Tibial artery (tissue), 4 donors: Measurements from ENCODE around the gene SLC25A39.
A peak's percentile ranks its signal among the peaks of the same experiment; 100 is the strongest.
"Not testable (repeated sequence)": the region's sequence is repeated elsewhere in the genome, so short reads cannot be mapped to it uniquely, and the experiment has no call there.

Experiments used
- DNase-seq, 2 donors: peaks; one replicate each; pipeline ENCODE4 v3.0.0-alpha.2; 2019
- H3K27ac ChIP-seq, 2 donors: fragments of 200-600 bp; sonication (generic) in 1 of 2; 1 replicate in 1 of 2; 2 replicates in 1 of 2; pipeline ENCODE4 v1.5.1; 2018 to 2019; ENCODE audit warnings: mild to moderate bottlenecking in 1 of 2
- H3K27me3 ChIP-seq, 2 donors: fragments of 200-600 bp; sonication (generic) in 1 of 2; one replicate each; pipeline versions ENCODE4 v1.5.1 to v1.6.0; 2016 to 2019
- H3K36me3 ChIP-seq, 3 donors: fragments of 200-600 bp; sonication (generic) in 2 of 3; one replicate each; pipeline ENCODE4 v1.5.1; 2016 to 2019; ENCODE audit warnings: mild to moderate bottlenecking in 2 of 3
- H3K4me1 ChIP-seq, 4 donors: fragments of 200-600 bp; sonication (generic) in 2 of 4; 1 replicate in 3 of 4; 2 replicates in 1 of 4; pipeline ENCODE4 v1.5.1; 2016 to 2019
- H3K4me3 ChIP-seq, 2 donors: fragments of 200-600 bp; sonication (generic) in 1 of 2; 1 replicate in 1 of 2; 2 replicates in 1 of 2; pipeline ENCODE4 v1.5.1; 2018 to 2019; ENCODE audit warnings: mild to moderate bottlenecking in 2 of 2
- H3K9me3 ChIP-seq, 3 donors: fragments of 200-600 bp; sonication (generic) in 1 of 3; one replicate each; pipeline ENCODE4 v1.5.1; 2016 to 2019
- intact Hi-C: fragments of 100-400 bp; cut with DNase I; formaldehyde crosslinking; loops from one replicate; pipeline ENCODE4 v1.15.0; 2023; ENCODE audit warnings: low total_unique reads
- TF ChIP-seq, protein P1 (sequence below), 2 experiments: fragments of 200-600 bp in 1 of 2; fragments of 450-650 bp in 1 of 2; IDR thresholded peaks; one replicate each; pipeline ENCODE4 v1.5.1; 2017 to 2019; ENCODE audit warnings: antibody characterized with exemption in 2 of 2, mild to moderate bottlenecking in 1 of 2, moderate library complexity in 1 of 2

Gene SLC25A39, protein sequence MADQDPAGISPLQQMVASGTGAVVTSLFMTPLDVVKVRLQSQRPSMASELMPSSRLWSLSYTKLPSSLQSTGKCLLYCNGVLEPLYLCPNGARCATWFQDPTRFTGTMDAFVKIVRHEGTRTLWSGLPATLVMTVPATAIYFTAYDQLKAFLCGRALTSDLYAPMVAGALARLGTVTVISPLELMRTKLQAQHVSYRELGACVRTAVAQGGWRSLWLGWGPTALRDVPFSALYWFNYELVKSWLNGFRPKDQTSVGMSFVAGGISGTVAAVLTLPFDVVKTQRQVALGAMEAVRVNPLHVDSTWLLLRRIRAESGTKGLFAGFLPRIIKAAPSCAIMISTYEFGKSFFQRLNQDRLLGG

DNA sequence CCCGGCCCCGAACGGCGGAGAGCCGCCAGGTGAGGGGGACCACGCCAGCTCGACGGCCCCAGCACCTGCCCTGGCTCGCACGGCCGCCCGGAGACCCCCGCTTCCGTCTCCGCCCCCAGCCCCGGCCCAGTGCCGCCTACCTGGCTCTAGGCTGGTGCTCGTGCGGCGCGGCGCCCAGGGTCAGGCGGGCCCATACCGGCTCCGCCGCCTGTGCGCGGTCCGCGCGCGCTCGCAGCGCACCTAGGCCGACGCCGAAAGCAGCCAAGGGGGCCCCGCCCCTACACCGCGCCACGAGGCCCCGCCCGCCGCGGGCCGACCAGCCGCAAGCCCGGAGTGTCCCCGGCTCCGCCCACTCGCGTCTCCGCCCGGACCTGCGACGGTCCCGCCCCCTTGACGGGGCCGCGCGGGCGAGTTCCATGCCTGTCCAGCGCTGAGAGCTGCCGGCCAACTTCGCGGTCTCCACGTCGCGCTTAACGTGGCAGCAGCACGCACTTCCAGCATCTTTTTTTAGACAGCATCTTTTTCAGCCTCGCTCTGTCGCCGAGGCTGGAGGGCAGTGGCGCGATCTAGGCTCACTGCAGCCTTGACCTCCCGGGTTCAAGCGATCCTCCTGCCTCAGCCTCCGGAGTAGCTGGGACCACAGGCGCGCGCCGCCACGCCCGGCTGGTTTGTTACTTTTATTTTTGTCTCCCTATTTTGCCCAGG lies at the start of gene SLC25A39:
Gene SLC25A39, minus strand, starts transcription at position 253 of the 705 bp plus-strand sequence. CDS start 1,261 bp downstream, outside the sequence.
- Histone ChIP-seq H3K9me3 (no peaks in the 10 kb centered on the region), H3K4me3 (peak within 1 kb of the TSS; percentile 78 to 98), H3K4me1 (peaks cover 0 to 31% (median 24%) of the 10 kb centered on the region in 4 donors), H3K27me3 (no peaks in the 10 kb centered on the region), H3K27ac (peak within 1 kb of the TSS; percentile 89 to 90), H3K36me3 (peaks cover 25 to 31% (median 29%) of the 10 kb centered on the region in 3 donors)
- peak; percentile 92 to 97 for DNase-seq
- TF ChIP-seq, protein P1, sequence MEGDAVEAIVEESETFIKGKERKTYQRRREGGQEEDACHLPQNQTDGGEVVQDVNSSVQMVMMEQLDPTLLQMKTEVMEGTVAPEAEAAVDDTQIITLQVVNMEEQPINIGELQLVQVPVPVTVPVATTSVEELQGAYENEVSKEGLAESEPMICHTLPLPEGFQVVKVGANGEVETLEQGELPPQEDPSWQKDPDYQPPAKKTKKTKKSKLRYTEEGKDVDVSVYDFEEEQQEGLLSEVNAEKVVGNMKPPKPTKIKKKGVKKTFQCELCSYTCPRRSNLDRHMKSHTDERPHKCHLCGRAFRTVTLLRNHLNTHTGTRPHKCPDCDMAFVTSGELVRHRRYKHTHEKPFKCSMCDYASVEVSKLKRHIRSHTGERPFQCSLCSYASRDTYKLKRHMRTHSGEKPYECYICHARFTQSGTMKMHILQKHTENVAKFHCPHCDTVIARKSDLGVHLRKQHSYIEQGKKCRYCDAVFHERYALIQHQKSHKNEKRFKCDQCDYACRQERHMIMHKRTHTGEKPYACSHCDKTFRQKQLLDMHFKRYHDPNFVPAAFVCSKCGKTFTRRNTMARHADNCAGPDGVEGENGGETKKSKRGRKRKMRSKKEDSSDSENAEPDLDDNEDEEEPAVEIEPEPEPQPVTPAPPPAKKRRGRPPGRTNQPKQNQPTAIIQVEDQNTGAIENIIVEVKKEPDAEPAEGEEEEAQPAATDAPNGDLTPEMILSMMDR (IDR thresholded peaks at IDR 0.05) = no peak
- intact Hi-C loops = loop anchor here (2.0 kb wide), 1 partner anchor 106 kb away; the partner anchor contains the start of gene UBTF

DNA sequence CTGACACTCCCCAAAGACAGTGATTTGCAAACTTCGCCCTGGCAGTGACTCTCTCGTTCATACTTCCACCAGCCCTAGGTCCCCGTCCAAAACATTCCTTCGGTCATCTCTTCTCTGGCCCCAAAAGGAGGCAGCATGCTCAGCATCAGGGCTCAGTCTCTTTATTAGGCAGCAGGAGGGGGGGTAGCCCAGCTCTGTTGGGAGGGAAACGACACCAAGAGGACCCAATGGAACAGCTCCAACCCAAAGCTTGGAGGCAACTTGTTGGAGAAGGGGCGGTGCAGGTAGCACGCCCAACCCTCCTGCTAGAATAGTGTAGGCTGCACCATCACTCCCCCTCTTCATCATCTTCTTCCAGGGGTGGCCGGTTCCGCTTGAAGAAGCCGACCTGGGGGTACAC lies 47.4 kb upstream of the SLC25A39 start:
- no peaks in the 10 kb centered on the region for H3K9me3 ChIP-seq
- no peaks in the 10 kb centered on the region for H3K4me1 ChIP-seq
- peaks cover 0 to 87% of the 10 kb centered on the region in 2 donors for H3K27me3 ChIP-seq
- no peaks in the 10 kb centered on the region for H3K36me3 ChIP-seq
- no peak for DNase-seq
- H3K4me3 ChIP-seq = no peak overlapping the region
- H3K27ac ChIP-seq = no peak overlapping the region
- TF ChIP-seq, protein P1 (IDR thresholded peaks at IDR 0.05) = no peak
- intact Hi-C loops = no loop called here

DNA sequence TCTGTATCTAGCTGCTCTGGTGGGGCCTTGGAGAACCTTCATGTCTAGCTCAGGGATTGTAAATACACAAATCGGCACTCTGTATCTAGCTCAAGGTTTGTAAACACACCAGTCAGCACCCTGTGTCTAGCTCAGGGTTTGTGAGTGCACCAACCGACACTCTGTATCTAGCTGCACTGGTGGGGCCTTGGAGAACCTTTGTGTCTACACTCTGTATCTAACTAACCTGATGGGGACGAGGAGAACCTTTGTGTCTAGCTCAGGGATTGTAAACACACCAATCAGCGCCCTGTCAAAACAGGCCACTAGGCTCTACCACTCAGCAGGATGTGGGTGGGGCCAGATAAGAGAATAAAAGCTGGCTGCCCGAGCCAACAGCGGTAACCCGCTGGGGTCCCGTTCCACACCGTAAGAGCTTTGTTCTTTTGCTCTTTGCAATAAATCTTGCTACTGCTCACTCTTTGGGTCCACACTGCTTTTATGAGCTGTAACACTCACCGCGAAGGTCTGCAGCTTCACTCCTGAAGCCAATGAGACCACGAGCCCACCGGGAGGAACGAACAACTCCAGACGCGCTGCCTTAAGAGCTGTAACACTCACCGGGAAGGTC lies 44.9 kb upstream of the SLC25A39 start:
- H3K4me1 ChIP-seq, DNase-seq, H3K9me3 ChIP-seq, intact Hi-C loops, H3K27ac ChIP-seq, H3K36me3 ChIP-seq, H3K4me3 ChIP-seq: not testable (repeated sequence)
- peaks cover 0 to 87% of the 10 kb centered on the region in 2 donors for H3K27me3 ChIP-seq

DNA sequence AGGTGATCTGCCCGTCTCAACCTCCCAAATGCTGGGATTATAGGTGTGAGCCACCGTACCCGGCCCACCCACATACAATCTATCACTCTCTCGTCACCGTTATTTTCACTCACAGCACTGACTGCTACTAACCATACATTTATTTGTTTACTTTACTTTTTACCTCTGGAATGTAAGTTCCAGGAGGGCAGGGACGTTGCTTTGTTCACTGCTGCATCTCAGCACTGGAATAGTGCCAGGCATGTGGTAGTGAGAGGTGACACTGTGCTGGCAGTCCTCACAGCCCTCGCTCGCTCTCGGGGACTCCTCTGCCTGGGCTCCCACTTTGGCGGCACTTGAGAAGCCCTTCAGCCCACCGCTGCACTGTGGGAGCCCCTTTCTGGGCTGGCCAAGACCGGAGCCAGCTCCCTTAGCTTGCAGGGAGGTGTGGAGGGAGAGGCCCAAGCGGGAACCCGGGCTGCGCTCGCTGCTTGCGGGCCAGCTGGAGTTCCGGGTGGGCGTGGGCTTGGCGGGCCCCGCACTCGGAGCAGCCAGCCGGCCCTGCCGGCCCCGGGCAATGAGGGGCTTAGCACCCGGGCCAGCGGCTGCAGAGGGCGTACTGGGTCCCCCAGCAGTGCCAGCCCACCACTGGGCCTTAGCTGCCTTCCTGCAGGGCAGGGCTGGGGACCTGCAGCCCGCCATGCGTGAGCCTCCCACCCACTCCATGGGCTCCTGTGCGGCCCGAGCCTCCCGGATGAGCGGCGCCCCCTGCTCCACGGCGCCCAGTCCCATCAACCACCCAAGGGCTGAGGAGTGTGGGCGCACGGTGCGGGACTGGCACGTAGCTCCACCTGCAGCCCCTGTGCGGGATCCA lies 44.0 kb upstream of the SLC25A39 start:
- H3K4me1 ChIP-seq, H3K4me3 ChIP-seq, H3K36me3 ChIP-seq, H3K27ac ChIP-seq, intact Hi-C loops, H3K9me3 ChIP-seq: not testable (repeated sequence)
- H3K27me3 ChIP-seq = peaks cover 0 to 83% of the 10 kb centered on the region in 2 donors
- peak in 1 of 2 donors; percentile 59 for DNase-seq

DNA sequence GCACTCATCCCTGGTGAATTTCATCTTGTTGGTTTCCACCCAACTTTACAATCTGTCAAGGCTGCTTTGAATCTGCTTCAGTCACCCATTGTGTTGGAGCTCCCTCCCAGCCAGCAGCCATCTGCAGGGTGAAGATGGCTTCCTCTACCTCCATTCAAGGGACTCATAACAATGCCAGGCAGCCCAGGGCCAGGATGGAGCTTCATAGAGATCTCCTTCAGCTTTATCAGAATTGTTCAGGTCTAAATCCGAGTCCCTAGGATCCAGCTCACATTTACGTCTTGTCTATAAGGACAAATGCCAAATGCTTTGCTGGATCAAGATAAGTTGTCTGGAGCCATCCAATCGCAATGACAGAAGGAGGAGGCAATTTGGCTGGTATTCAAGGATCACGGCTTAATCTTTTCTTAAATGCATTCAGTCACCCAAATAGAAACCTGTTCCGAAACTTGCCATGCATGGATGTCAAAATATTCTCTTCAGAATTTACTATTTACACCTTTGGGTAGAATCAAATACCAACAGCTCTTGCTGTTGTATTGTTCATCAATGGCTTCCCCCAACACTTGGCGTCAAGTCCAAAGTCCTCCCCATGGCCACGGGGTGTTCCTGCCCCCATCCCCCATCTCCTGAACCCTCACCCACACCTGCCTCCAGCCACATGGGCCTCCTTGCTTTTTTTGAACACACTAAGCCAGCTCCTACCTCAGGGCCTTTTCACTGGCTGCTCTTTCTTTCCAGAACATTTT lies 42.8 kb upstream of the SLC25A39 start:
- intact Hi-C loops = no loop called here
- H3K9me3 ChIP-seq = no peaks in the 10 kb centered on the region
- no peak for DNase-seq
- H3K4me3 ChIP-seq = no peak overlapping the region
- peaks cover 0 to 19% (median 16%) of the 10 kb centered on the region in 4 donors for H3K4me1 ChIP-seq
- H3K27me3 ChIP-seq = peaks cover 0 to 83% of the 10 kb centered on the region in 2 donors
- no peaks in the 10 kb centered on the region for H3K36me3 ChIP-seq
- TF ChIP-seq, protein P1 (IDR thresholded peaks at IDR 0.05) = no peak
- no peak overlapping the region for H3K27ac ChIP-seq

DNA sequence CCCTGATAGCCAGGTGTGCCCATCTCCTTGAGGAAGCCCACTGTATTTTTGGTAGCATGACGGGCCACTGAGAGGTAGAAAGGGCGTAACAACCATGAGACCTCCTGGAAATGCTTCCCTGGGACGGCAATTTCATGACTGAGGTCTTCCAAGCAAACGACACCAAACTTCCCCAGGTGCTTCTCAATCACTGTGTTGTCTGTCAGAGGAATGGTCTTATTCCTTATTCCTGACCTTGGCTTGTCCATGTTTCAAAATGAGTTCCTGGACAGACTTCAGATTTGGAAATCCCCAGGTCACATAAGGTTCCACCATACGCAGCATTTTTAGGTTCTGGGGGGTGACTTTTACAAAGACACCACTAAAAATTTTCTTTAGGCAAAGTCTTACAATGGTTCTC lies 40.4 kb upstream of the SLC25A39 start:
- H3K9me3 ChIP-seq, H3K27ac ChIP-seq, DNase-seq, intact Hi-C loops, H3K4me3 ChIP-seq, H3K36me3 ChIP-seq: not testable (repeated sequence)
- peaks cover 0 to 80% of the 10 kb centered on the region in 2 donors for H3K27me3 ChIP-seq
- peaks cover 0 to 20% (median 16%) of the 10 kb centered on the region in 4 donors for H3K4me1 ChIP-seq
